ENCODE data around the gene ARHGEF1. TPM values are rescaled to one million over a fixed set of nuclear protein-coding genes. Genes with fewer than 3 reads are reported as not detected.

The ARHGEF1 gene
- polyA plus RNA-seq, 5 donors, result 51.2 to 86.8 (median 78.4) TPM

DNA sequence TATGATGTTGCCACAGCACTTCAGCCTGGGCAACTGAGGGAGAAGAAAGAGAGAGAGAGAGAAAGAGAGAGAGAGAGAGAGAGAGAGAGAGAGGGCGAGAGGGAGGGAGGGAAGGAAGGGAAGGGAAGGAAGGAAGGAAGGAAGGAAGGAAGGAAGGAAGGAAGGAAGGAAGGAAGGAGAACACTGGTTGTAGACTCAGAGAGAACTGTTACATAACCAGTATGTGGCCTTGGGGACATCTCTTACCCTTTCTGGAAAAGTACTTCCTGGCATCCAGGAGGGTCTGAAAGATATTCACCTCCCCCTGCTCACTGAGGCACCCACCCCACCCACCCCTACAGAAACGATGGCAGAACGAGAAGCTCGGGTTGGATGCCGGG, 2.7 kb upstream of the ARHGEF1 start:
- DNase-seq, result no peak

DNA sequence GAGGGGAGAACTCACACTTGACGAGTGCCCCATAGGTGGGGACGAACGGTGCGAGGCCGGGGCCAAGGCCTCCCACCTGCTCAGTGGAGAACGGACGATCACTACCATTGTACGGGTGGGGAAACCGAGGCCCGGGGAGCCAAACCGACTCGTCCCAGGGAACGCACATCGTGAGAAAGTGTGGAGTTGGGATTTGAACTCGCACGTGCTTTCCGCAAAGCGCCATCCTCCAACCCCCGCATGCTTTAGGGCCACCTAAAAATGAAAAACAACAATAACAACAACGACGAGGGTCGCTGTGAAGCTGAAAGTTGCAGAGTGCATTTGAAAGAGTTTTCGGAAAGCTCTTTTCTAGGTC, 458 bp downstream of the ARHGEF1 start:
- DNase-seq, result no peak

GRCh38 chr19:41883821-41884733, 1.1 kb downstream of the ARHGEF1 start:
- DNase-seq, result peak; percentile 91 to 93

DNA sequence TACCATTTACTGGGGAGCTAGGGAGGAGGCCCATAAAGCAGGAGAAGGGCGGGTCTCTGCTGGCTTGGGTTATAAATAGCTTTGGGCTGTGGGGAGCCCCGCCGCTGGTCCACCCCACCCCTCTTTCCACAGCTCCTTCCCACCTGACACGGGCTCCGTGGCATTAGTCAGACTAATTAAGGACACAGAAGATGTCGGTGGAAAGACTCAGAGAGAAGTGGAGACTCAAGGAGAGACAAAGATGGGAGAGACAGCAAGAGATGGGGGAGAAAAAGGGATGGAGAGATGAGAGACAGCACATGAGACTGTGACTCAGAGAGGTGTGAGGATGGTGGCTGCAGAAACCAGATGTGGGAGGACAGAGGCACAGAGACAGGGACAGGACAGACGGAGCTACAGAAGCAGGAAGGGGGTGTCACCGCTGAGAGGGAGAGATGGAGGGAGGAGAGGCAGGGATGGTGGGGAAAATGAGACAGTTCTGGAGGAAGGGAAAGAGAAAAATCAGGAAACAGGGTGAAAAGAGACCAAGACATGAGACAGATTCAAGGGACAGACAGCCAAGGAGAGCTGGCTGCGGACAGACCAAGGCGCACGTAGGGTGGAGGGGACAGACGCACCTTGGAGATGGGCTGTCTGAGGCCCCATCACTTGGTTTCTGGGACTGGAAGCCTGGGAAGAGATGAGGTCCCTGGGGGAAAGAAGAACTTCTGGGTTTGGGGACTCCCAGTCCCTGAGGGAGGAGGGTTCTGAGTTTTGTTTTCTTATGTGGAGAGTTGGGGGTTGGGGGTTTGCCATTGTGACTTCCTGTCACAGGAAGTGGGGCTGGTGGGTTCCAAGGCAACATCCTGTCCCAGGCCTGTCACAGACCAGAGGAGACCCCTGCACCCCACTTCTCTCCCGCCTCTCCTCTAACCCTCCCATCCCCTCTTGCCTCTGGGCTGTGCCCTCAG, 4.1 kb downstream of the ARHGEF1 start:
- no peak for DNase-seq

- peak; percentile 59 to 67 for DNase-seq
Observed at GRCh38 chr19:41887711-41888382, 4.9 kb downstream of the ARHGEF1 start.

GRCh38 chr19:41888926-41889325, 5.9 kb downstream of the ARHGEF1 start:
- no peak for DNase-seq

- no peak for DNase-seq
Observed at GRCh38 chr19:41889896-41890295, 6.9 kb downstream of the ARHGEF1 start.

DNA sequence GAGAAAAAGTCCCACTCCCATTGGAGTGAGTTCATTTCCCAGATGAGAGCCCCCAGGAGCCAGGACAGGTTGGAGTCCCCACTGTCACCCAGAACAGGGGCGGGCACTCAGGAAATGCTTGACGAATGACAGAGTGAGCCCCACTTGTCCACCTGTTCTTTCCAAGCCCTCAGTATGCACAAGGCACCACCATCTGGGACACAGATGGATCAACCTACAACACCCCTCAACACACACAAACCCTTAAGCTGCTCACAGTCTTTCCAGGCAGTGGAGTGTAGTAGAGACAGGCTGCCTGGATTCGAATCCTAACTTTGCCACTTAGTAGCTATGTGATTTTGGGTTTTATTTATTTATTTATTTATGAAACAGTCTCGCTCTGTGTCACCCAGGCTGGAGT, 8.0 kb downstream of the ARHGEF1 start:
- DNase-seq, result no peak

DNA sequence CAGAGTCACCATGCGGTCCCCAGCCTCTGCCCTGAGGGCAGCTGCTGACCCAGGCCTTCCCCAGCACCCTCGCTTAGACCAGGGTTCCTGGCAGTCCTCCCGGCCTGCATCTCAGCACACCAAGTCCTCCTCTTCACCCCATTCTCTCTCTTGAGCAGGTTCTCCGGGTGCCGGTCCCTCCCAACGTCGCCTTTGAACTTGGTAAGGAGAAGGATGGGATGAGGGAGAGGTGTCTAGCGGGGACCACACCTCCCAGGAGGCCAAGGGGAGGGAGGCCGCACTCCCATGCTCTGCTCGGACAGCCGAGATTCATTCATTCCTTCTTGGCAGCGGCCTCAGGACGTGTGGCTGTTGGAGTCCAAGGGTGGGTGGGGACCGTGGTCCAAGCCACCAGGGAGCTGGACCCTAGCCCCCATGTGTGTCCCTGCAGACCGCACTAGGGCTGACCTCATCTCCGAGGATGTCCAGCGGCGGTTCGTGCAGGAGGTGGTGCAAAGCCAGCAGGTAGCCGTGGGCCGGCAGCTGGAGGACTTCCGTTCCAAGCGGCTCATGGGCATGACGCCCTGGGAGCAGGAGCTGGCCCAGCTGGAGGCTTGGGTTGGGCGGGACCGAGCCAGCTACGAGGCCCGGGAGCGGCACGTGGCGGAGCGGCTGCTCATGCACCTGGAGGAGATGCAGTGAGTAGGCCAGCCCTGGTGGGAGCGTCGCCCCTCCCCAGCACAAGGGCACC, 9.4 kb downstream of the ARHGEF1 start:
- DNase-seq, result no peak

DNA sequence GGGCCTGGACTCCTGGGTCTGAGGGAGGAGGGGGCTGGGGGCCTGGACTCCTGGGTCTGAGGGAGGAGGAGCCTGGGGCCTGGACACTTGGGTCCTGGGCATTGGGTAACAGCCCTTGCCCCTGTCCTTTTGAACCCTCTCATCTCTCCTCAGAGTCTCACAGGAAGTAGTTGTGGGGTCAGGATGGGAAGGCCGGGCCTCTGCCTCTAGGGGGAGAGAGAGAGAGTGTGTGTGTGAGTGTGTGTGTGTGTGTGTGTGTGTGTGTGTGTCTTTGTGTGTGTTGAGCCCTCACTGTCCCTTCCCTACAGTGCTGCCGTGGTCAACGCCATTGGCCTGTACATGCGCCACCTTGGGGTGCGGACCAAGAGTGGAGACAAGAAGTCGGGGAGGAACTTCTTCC, 10.9 kb downstream of the ARHGEF1 start:
- no peak for DNase-seq

DNA sequence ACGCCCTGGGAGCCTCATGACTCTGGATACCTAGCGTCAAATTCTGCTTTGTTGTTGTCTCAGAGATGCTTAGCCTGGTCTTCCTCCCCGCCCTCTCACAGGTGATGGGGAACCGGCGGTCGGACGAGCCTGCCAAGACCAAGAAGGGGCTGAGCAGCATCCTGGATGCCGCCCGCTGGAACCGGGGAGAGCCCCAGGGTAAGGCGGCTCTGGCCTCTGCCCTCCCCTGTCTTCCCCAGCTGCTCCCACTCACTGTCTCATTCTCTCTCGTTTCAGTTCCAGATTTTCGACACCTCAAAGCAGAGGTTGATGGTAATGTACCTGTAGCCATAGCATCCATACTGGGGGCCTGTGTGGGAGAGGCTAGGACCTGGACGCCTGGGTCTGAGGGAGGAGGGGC, 11.4 kb downstream of the ARHGEF1 start:
- DNase-seq, result no peak

DNA sequence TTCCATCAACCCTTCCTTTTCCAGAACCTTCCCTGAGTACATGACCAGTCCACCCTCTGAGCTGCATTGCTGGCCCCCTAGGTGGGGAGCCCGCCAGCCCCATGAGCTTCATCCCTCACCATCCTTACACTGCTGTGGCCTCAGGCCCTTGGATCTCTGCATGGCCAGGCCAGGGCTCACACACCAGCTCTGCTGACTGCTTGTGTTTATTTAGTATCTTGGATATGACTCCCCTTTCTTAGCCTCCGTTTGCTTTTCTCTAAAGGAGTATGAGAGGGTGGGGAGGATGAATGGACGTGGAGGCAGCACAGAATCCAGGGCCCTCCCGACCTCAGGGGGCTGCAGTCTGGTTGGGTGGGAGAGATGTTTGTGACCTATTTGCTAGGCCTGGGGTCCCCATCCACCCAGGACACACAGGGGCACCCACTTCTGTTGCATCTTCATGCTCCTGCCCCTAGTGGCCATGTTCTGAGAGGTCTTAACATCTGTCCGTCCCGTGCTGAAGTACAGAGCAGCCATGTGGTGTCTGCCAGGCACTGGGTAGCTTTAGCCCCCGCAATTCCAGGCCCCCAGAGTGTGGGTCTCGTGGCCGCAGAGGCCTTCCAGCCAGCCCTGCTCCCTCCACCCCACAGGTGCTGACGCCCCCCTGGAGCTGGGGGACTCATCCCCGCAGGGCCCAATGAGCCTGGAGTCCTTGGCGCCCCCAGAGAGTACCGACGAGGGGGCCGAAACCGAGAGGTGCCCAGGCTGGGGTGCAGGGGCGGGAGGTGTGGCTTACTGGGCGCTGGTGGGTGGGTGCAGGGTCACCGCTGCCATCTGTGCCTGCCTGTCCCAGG, 13.0 kb downstream of the ARHGEF1 start:
- DNase-seq, result no peak

DNA sequence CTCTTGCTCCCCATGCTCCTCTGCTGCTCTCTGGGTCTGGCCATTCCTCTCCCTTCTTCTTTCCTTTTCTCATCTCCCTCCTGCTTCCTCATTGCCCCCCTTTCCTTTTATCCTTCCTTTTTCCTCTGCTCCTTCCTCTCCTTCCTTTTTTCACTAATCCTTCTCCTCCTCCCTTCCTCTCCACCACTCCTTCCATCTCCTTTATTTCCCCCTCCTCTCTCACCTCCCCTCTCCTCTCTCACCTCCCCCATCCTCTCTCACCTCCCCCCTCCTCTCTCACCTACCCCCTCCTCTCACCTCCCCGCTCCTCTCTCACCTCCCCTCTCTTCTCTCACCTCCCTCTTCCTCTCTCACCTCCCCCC, 13.6 kb downstream of the ARHGEF1 start:
- DNase-seq, result no peak

- no peak for DNase-seq
Observed at GRCh38 chr19:41897181-41897580, 14.2 kb downstream of the ARHGEF1 start.

DNA sequence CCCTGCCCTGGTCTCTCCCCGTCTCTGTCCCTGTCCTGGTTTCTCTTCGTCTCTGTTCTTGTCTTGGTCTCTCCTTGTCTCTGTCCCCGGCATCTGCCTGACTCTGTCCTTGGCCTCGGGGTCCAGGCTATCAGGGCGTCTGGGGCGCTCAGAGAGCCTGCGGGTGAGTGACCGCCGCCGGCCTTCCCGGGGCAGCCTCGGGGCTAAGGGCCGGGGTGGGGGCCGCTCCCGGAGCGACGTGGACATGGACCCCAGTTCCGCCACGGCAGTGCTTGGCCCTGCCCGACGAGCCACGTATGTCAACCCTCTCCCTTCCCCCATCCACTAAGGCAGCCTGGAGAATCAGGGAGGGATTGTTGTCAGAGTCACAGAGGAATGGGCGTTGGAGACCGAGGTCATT, 14.8 kb downstream of the ARHGEF1 start:
- no peak for DNase-seq

DNA sequence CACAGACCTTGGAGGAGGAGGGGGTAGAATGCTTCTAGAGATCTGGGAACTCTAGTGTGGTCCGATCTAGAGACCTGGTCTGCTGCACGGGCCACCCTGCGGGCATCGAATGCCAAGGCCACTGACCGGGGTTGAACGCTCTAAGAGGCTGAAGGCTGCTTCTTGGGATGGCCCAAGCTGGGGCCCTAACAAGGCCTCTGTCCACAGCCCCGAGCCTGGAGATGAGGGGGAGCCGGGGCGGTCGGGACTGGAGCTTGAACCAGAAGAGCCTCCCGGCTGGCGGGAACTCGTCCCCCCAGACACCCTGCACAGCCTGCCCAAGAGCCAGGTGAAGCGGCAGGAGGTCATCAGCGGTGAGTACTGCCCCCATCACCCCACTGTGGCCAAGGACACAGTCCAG, 15.3 kb downstream of the ARHGEF1 start:
- no peak for DNase-seq

- no peak for DNase-seq
Observed at GRCh38 chr19:41901707-41902360, 18.9 kb downstream of the ARHGEF1 start.

DNA sequence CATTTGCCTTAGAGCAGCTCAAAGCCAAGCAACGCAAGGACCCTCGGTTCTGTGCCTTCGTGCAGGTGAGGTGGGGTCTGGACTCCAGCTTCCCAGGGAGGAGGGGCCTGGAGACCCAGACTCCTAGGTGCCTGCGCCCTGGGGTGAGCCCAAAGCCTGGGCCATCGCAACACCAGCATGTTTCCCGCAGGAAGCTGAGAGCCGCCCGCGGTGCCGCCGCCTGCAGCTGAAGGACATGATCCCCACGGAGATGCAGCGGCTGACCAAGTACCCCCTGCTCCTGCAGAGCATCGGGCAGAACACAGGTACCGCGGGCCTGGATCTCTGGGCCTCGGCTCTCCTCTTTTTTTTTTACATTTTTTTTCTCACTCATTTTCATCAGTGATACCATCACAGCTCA, 19.6 kb downstream of the ARHGEF1 start:
- no peak for DNase-seq

GRCh38 chr19:41903193-41903953, 20.4 kb downstream of the ARHGEF1 start:
- no peak for DNase-seq

All from right lung (tissue), 5 donors.